GM10266 (cell line): ENCODE data around the gene ABCC8.

Experiments used
- DNase-seq: peaks from one replicate; pipeline ENCODE4 v3.0.0; 2012; ENCODE audit errors: extremely low spot score
- TF ChIP-seq, protein P1 (sequence below): IDR thresholded peaks from 2 replicates; pipeline ENCODE4 v1.5.1; 2012; ENCODE audit warnings: mild to moderate bottlenecking, low read depth; ENCODE audit not compliant: control insufficient read depth, insufficient read depth; ENCODE audit errors: missing control alignments

ABCC8 gene

DNA sequence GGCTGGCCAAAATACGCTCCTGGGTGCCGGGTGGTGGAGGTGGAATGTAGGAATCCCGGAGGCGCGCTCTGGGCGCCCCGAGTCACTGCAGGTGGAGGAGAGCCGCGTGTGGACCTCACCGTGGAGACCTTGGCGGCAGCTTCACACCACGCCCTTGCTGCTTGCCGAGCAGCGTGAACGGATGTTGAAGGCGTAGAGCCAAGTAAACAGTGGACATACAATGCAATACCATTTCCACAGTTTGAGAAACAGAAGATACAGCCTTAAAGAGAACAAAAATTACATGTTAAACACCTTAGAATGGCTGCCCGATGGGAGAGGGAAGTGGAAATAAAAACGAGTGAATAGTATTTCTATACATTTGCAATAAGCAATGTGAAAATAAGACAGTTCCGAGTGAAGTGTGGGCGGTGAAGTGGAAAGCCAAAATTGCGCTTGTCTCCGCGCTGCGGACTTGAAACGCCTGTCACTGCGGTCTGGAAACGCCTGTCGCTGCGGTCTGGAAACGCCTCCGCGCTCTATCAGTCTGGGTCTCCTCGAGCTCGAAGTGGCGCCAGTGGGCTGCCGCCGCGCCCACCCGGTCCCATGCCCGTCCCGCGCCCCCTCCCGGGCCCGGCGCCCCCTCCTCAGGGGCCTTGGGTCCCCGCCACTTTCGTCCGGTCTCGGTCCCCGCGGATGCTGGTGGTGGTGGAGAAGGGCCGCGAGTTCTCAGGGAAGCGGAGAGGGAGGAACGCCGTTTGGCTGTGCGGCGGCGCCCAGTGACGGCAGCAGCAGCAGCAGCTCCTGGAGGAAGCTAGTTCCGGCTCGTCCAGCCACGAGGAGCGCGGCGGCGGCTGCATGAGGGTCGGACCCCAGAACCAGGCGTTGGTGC is 123.5 kb downstream of the ABCC8 start:
- DNase-seq = peak; percentile 59
- TF ChIP-seq, protein P1, sequence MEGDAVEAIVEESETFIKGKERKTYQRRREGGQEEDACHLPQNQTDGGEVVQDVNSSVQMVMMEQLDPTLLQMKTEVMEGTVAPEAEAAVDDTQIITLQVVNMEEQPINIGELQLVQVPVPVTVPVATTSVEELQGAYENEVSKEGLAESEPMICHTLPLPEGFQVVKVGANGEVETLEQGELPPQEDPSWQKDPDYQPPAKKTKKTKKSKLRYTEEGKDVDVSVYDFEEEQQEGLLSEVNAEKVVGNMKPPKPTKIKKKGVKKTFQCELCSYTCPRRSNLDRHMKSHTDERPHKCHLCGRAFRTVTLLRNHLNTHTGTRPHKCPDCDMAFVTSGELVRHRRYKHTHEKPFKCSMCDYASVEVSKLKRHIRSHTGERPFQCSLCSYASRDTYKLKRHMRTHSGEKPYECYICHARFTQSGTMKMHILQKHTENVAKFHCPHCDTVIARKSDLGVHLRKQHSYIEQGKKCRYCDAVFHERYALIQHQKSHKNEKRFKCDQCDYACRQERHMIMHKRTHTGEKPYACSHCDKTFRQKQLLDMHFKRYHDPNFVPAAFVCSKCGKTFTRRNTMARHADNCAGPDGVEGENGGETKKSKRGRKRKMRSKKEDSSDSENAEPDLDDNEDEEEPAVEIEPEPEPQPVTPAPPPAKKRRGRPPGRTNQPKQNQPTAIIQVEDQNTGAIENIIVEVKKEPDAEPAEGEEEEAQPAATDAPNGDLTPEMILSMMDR = no peak

DNA sequence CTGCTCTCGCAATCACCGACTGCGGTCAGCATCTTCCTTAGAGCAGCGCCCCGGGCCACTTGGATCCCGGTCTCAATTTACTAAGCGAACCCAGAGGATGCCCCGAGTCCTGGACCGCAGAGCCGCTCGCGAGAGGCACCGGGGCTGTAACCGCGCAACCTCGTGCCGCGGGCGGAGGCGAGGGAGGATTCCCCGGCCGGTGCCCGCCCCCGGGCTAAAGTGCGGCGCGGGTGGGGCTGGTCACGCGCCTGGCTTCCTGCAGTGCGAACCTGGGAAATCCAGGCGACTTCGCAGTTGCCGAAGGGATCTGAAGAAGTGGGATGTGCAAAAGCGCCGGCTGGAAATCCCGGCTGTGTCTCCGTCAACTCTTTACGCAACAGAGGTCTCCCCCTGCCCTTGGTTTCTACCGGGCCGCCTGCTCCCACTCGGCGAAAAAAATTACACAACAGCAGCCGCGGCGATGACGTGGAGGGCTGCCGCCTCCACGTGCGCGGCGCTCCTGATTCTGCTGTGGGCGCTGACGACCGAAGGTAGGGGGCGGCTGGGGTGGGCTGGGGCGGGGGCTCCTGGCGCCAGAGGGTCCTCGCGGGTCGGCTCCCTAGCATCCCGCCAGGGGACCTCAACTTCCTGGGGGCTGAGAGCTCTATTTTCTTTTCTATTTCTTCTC is 125.0 kb downstream of the ABCC8 start, which contains the start of gene NCR3LG1:
TSS of gene NCR3LG1 (plus strand) at position 291 of the 667 bp plus-strand sequence. CDS start at position 461, 170 bp downstream.
- TF ChIP-seq, protein P1 = no peak
- peak; percentile 62 for DNase-seq

DNA sequence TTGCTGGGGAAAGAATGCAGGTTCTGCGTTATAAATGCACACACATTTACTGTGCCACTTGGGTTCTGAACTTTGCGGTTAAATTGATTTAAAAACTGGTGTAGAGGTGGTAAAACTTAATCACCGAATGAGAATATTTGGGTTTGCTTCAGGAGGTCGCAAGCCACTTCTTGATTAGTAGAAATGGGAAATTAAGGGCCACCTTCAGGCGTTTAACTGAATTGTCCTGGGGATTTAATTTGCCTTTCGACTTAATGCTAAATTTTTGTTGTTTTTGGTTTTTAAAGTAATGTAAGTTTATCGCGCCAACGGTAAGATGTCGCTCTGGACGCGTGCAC is 125.5 kb downstream of the ABCC8 start:
- TF ChIP-seq, protein P1 = peak; percentile 5
- no peak for DNase-seq

DNA sequence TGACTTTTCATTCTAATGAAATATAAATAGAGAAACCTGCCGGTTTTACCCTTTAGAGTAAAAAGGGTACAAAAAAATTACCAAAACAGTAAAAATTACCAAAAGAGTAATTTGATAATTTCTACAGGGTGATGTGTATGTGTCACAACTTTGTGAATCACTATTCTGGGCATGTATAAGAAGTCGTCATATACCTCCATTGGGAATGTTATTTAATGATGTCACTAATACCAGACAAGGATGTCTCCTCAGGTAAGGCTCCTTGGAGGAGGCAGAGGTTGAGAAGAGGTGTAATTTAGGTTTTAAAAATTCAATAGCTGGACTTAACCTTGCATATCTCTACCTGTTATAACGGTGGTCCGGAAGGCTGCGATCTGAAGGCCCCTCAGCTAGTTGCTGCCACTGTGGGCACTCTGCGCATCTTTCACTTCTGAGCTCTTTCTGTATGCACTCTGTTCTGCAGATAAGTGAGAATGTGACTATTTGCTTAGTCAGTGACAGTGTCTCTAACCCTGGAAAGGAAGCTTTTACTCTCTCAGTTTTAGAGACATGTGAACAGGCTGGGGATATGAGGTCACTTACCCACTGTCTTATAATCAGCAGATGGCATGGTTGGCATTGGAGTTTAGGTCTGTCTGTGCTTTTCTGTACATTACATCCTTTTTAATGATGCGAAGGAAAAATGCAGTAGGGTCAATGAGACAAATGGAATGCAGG is 126.0 kb downstream of the ABCC8 start:
- TF ChIP-seq, protein P1 = no peak
- no peak for DNase-seq

DNA sequence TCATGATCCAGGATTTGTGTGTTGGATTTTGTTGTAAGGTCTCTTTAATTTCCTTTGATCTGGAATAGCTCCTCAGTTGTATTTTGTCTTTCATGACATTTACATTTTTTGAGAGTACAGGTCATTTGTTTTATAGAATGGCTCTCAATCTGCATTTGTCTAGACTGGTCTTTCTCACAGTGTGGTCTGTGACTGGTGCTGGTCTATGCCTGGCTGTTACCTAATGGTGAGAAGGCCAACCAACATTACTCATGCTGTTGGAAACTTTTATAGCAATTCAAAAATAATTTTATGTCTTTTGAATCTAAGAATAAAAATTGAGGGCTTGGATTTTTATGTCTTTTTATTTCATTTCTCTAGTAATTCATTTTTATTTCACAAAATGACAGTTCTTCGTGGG is 129.0 kb downstream of the ABCC8 start:
- TF ChIP-seq, protein P1 = no peak
- no peak for DNase-seq

DNA sequence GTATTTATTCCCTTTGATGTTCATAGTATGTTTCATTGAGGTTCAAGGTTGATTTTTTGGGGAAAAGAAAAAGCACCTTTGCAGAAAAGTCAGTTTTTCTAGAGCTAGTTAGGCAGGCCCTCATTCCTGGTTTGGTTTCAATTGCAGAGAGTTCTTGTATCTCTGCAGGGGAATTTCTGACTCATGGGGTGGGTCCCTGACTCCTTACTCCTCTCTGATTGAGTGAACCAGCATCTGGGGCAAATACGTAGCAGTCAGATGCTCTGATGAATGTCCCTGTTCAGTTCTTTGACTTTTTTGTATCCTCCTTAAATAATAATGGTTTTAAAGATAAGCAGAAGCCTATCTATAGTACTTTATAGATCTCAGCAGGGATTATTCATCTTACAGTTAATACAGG is 132.7 kb downstream of the ABCC8 start:
- DNase-seq = no peak

More for the DNA sequence above, 132.7 kb downstream of the ABCC8 start:
- TF ChIP-seq, protein P1 = no peak
